ENCODE measurements around the gene SMIM22.

GRCh38 chr16:4788489-4788889, 6.7 kb upstream of the SMIM22 start:
- TF ChIP-seq CTCF (IDR thresholded peaks at IDR 0.05; ENCODE audit: insufficient read depth, low read length, poor library complexity, severe bottlenecking) (no peak), EZH2phosphoT487 (conservative IDR thresholded peaks at IDR 0.05; ENCODE audit: low read length) (no peak)

Measured in SU-DHL-6 (cell line).